Dendritic cell treated with granulocyte-macrophage colony-stimulating factor and Interleukin-4, amounts not matched to agents 40 ng/mL and 50 ng/mL, for 4 days (primary cell): ENCODE results near the gene AMFR.

Experiments used
- H3K27ac Mint-ChIP-seq: one replicate; pipeline ENCODE4 v1.8.0; 2022; ENCODE audit warnings: mild to moderate bottlenecking, mixed read lengths
- H3K27me3 Mint-ChIP-seq: one replicate; pipeline ENCODE4 v1.8.0; 2022; ENCODE audit warnings: mild to moderate bottlenecking, mixed read lengths
- H3K36me3 Mint-ChIP-seq: one replicate; pipeline ENCODE4 v1.8.0; 2022; ENCODE audit warnings: low read depth, mixed read lengths
- H3K4me1 Mint-ChIP-seq: one replicate; pipeline ENCODE4 v1.8.0; 2022; ENCODE audit warnings: low read depth, mixed read lengths
- H3K4me3 Mint-ChIP-seq: one replicate; pipeline ENCODE4 v1.8.0; 2022; ENCODE audit warnings: mild to moderate bottlenecking, moderate library complexity, mixed read lengths
- H3K9me3 Mint-ChIP-seq: one replicate; pipeline ENCODE4 v1.8.0; 2022; ENCODE audit warnings: mixed read lengths
- intact Hi-C: fragments of 100-400 bp; cut with micrococcal nuclease; formaldehyde crosslinking; loops from one replicate; pipeline ENCODE4 v1.15.0; 2022

Gene AMFR

DNA sequence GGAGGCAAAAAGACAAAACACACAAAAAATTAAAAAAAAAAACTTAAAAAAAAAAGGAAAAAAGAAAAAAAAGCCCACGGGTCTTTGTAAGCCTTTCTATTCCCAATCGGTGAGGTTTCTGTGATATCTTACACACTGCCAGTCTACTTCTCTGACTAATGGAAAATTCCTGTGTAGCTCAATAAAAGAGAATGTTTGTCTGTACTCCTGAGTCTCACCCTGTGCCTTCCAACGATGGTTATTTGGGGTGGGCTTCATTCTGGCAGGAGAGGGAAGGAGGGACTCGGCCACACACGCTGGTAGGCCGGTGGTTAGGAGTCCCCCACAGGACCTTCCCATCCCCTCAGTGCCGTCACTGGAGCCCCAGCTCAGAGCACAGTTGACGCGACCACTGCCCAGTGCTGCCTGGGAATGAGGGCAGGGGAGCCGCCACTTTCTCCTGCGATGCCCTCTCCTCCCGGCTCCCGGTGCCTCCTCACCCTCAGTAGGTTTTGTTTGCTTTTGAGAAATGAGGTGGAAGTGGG lies 68.0 kb downstream of the AMFR start:
- intact Hi-C loops: no loop called here
- Mint-ChIP-seq H3K4me1 (peaks cover 32% of the 10 kb centered on the region), H3K9me3 (no peaks in the 10 kb centered on the region), H3K36me3 (peaks cover 21% of the 10 kb centered on the region), H3K27me3 (no peaks in the 10 kb centered on the region), H3K4me3 (peak overlapping the region; percentile 76), H3K27ac (peak overlapping the region; percentile 20)

GRCh38 chr16:56356276-56357240 lies 68.8 kb downstream of the AMFR start:
- no peaks in the 10 kb centered on the region for H3K9me3 Mint-ChIP-seq
- H3K27ac Mint-ChIP-seq: peak overlapping the region; percentile 20
- H3K36me3 Mint-ChIP-seq: peaks cover 14% of the 10 kb centered on the region
- peak overlapping the region; percentile 76 for H3K4me3 Mint-ChIP-seq
- peaks cover 32% of the 10 kb centered on the region for H3K4me1 Mint-ChIP-seq
- intact Hi-C loops: no loop called here
- H3K27me3 Mint-ChIP-seq: no peaks in the 10 kb centered on the region

GRCh38 chr16:56355786-56356275 lies 69.5 kb downstream of the AMFR start:
- H3K27ac Mint-ChIP-seq: no peak overlapping the region
- peaks cover 8% of the 10 kb centered on the region for H3K36me3 Mint-ChIP-seq
- H3K27me3 Mint-ChIP-seq: no peaks in the 10 kb centered on the region
- no peaks in the 10 kb centered on the region for H3K9me3 Mint-ChIP-seq
- H3K4me1 Mint-ChIP-seq: peaks cover 32% of the 10 kb centered on the region
- intact Hi-C loops: no loop called here
- no peak overlapping the region for H3K4me3 Mint-ChIP-seq

GRCh38 chr16:56355221-56355620 lies 70.1 kb downstream of the AMFR start:
- H3K27ac Mint-ChIP-seq: no peak overlapping the region
- H3K27me3 Mint-ChIP-seq: no peaks in the 10 kb centered on the region
- H3K4me3 Mint-ChIP-seq: no peak overlapping the region
- intact Hi-C loops: no loop called here
- no peaks in the 10 kb centered on the region for H3K9me3 Mint-ChIP-seq
- H3K36me3 Mint-ChIP-seq: peaks cover 2% of the 10 kb centered on the region
- peaks cover 32% of the 10 kb centered on the region for H3K4me1 Mint-ChIP-seq

DNA sequence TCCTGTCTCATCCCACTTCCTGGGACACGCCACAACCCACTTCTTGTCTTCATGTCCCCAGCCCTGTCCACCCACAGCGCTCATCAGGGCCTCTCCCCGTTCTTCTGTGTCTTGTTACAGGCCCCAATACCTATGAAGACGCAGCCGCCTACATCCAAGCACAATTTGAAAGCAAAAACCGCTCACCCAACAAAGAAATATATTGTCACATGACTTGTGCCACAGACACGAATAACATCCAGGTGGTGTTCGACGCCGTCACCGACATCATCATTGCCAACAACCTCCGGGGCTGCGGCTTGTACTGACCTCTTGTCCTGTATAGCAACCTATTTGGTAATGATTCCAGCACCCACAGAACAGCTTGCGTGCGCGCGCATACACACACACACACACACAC lies 70.6 kb downstream of the AMFR start:
- intact Hi-C loops: no loop called here
- H3K27ac Mint-ChIP-seq: no peak overlapping the region
- H3K4me3 Mint-ChIP-seq: no peak overlapping the region
- H3K36me3 Mint-ChIP-seq: no peaks in the 10 kb centered on the region
- no peaks in the 10 kb centered on the region for H3K9me3 Mint-ChIP-seq
- H3K27me3 Mint-ChIP-seq: no peaks in the 10 kb centered on the region
- H3K4me1 Mint-ChIP-seq: peaks cover 28% of the 10 kb centered on the region

DNA sequence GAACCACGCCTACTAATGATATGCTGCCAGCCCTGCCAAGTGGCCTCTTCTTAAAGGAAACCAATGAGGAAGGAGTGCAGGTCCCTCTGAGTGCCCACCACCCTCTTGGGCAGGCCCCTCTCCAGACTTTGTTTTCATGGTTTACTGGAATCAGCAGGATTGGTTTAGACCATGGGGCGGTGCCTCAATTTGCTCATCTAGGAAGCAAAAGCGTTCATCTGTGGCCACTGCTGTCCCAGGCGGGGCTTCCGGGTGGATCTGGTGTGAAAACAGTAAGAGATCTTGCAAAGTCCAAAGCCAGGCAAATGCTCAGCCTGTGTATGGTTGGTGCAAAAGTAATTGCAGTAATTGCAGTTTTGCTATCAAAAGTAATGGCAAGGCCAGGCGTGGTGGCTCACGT lies 71.3 kb downstream of the AMFR start:
- intact Hi-C loops: no loop called here
- Mint-ChIP-seq H3K27me3 (no peaks in the 10 kb centered on the region), H3K4me1 (peaks cover 24% of the 10 kb centered on the region), H3K9me3 (no peaks in the 10 kb centered on the region), H3K36me3 (no peaks in the 10 kb centered on the region), H3K27ac (no peak overlapping the region), H3K4me3 (no peak overlapping the region)

- Mint-ChIP-seq H3K36me3 (no peaks in the 10 kb centered on the region), H3K9me3 (no peaks in the 10 kb centered on the region)
- intact Hi-C loops: no loop called here
These were observed 72.1 kb downstream of the AMFR start for GRCh38 chr16:56353054-56353921.

GRCh38 chr16:56352351-56353053 lies 72.8 kb downstream of the AMFR start:
- no peak overlapping the region for H3K4me3 Mint-ChIP-seq
- intact Hi-C loops: no loop called here
- H3K4me1 Mint-ChIP-seq: peaks cover 14% of the 10 kb centered on the region
- H3K9me3 Mint-ChIP-seq: no peaks in the 10 kb centered on the region
- no peaks in the 10 kb centered on the region for H3K36me3 Mint-ChIP-seq
- no peaks in the 10 kb centered on the region for H3K27me3 Mint-ChIP-seq
- no peak overlapping the region for H3K27ac Mint-ChIP-seq

More at GRCh38 chr16:56353054-56353921, 72.1 kb downstream of the AMFR start:
- Mint-ChIP-seq H3K4me3 (no peak overlapping the region), H3K27me3 (no peaks in the 10 kb centered on the region), H3K27ac (no peak overlapping the region), H3K4me1 (peaks cover 21% of the 10 kb centered on the region)

GRCh38 chr16:56351481-56351880 lies 73.9 kb downstream of the AMFR start:
- intact Hi-C loops: no loop called here
- Mint-ChIP-seq H3K27me3 (no peaks in the 10 kb centered on the region), H3K4me3 (no peak overlapping the region), H3K27ac (no peak overlapping the region), H3K4me1 (peaks cover 5% of the 10 kb centered on the region), H3K9me3 (no peaks in the 10 kb centered on the region), H3K36me3 (no peaks in the 10 kb centered on the region)

DNA sequence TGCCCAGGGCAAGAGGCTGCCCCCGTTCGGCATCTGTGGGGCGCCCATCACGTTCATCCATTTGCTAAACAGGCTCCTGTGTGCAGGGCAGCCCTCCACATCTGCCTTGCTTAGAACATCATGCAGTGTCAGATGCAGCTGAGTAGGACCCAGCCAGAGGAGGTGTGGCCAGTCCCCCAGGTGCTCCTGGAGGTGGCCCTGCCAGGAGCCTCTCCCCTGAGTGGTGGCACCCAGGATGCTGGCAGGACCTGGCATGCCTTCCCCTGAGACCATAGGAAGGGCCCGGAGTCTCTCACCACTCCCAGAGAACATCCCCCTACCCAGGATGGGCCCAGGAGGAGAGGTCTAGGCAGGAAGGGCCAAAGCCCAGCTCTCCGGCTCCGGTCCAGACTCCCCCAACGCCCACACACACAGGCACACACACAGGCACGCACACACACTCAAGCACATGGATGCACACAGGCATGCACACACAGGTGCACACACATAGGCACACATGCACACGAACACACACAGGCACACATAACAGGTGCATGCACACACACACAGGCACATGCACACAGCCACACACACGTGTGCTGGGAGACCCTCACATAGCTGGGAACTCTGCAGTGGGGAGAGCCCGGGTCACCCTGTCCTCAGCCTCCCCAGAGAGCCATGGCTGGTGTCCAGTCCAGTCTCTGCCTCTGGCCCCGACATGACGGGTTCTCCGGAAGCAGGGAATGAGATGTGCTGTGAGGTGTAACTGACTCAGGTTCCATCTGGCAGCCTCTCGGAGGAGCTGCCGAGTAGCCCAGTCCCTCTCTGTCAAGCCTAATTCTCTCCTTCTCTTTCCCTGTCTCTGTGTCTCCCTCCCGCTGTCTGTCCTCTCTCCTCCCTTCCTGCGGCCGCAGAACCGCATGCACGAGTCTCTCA lies 74.6 kb downstream of the AMFR start:
- H3K4me1 Mint-ChIP-seq: no peaks in the 10 kb centered on the region
- intact Hi-C loops: no loop called here
- H3K27ac Mint-ChIP-seq: no peak overlapping the region
- H3K4me3 Mint-ChIP-seq: no peak overlapping the region
- no peaks in the 10 kb centered on the region for H3K36me3 Mint-ChIP-seq
- no peaks in the 10 kb centered on the region for H3K27me3 Mint-ChIP-seq
- no peaks in the 10 kb centered on the region for H3K9me3 Mint-ChIP-seq

GRCh38 chr16:56349711-56350161 lies 75.6 kb downstream of the AMFR start:
- no peaks in the 10 kb centered on the region for H3K4me1 Mint-ChIP-seq
- no peaks in the 10 kb centered on the region for H3K36me3 Mint-ChIP-seq
- H3K4me3 Mint-ChIP-seq: no peak overlapping the region
- H3K27me3 Mint-ChIP-seq: no peaks in the 10 kb centered on the region
- intact Hi-C loops: no loop called here
- H3K9me3 Mint-ChIP-seq: no peaks in the 10 kb centered on the region
- H3K27ac Mint-ChIP-seq: no peak overlapping the region

GRCh38 chr16:56349086-56349415 lies 76.3 kb downstream of the AMFR start:
- no peaks in the 10 kb centered on the region for H3K36me3 Mint-ChIP-seq

More at GRCh38 chr16:56349086-56349415, 76.3 kb downstream of the AMFR start:
- H3K27me3 Mint-ChIP-seq: no peaks in the 10 kb centered on the region
- no peak overlapping the region for H3K27ac Mint-ChIP-seq
- no peaks in the 10 kb centered on the region for H3K4me1 Mint-ChIP-seq
- intact Hi-C loops: no loop called here
- no peak overlapping the region for H3K4me3 Mint-ChIP-seq
- no peaks in the 10 kb centered on the region for H3K9me3 Mint-ChIP-seq
